Measurements from ENCODE around the gene CAMTA1. TPM values are rescaled to one million over a fixed set of nuclear protein-coding genes. Genes with fewer than 3 reads are reported as not detected.

Gene CAMTA1
- polyA plus RNA-seq, 1 donor (not counting 4 experiments of a cell fraction or from before 2014, with no cell fraction given) = 51.4 TPM

GRCh38 chr1:7666249-7666648 is 881.0 kb downstream of the CAMTA1 start:
- Histone ChIP-seq H3K4me3 (ENCODE audit: control insufficient read depth in 2 of 3, extremely low read depth in 1 of 3, insufficient read depth in 2 of 3, low read depth in 1 of 3, low read length in 3 of 3) (no peak overlapping the region), H3K9me3 (ENCODE audit: control insufficient read depth, low read depth, low read length) (no peaks in the 10 kb centered on the region), H3K27ac (ENCODE audit: control insufficient read depth, insufficient read depth, low read length) (no peak overlapping the region), H3K79me2 (ENCODE audit: control insufficient read depth, insufficient read depth, low read length) (no peaks in the 10 kb centered on the region), H2AFZ (ENCODE audit: control insufficient read depth, low read length) (no peak overlapping the region), H3K36me3 (ENCODE audit: control insufficient read depth in 2 of 2, extremely low read depth in 1 of 2, insufficient read depth in 2 of 2, low read length in 2 of 2) (no peaks in the 10 kb centered on the region), H3K27me3 (ENCODE audit: control insufficient read depth, extremely low read depth, insufficient read depth, low read length) (no peaks in the 10 kb centered on the region), H3K9me1 (ENCODE audit: control insufficient read depth, extremely low read depth, insufficient read depth, low read length) (no peaks in the 10 kb centered on the region), H3K4me2 (ENCODE audit: control insufficient read depth, extremely low read depth, insufficient read depth, low read depth, low read length) (no peak overlapping the region), H4K20me1 (ENCODE audit: control insufficient read depth, extremely low read depth, insufficient read depth, low read length) (no peaks in the 10 kb centered on the region), H3K9ac (ENCODE audit: control insufficient read depth, extremely low read depth, insufficient read depth, low read length) (no peak overlapping the region), H3K4me1 (ENCODE audit: control insufficient read depth, extremely low read depth, insufficient read depth, low read length) (no peaks in the 10 kb centered on the region)
- dilution Hi-C loops (cut with MboI; ENCODE audit: extremely low pct_ligation_motif_present, low sequenced_read_pairs) = no loop called here
- FAIRE-seq (no peak), DNase-seq (ENCODE audit: low read depth, low spot score) (no peak)
- TF ChIP-seq EZH2 (IDR thresholded peaks at IDR 0.05; ENCODE audit: low read length) (no peak), CTCF (optimal IDR thresholded peaks at IDR 0.05 in 1 of 3, IDR thresholded peaks at IDR 0.05 in 1 of 3, conservative IDR thresholded peaks at IDR 0.05 in 1 of 3; ENCODE audit: extremely low read depth in 1 of 3, insufficient read depth in 2 of 3, low read length in 3 of 3) (no peak)

GRCh38 chr1:7667159-7667558 is 881.9 kb downstream of the CAMTA1 start:
- dilution Hi-C loops (cut with MboI; ENCODE audit: extremely low pct_ligation_motif_present, low sequenced_read_pairs) = no loop called here
- TF ChIP-seq CTCF (optimal IDR thresholded peaks at IDR 0.05 in 1 of 3, IDR thresholded peaks at IDR 0.05 in 1 of 3, conservative IDR thresholded peaks at IDR 0.05 in 1 of 3; ENCODE audit: extremely low read depth in 1 of 3, insufficient read depth in 2 of 3, low read length in 3 of 3) = no peak
- TF ChIP-seq EZH2 (IDR thresholded peaks at IDR 0.05; ENCODE audit: low read length) = no peak

More at GRCh38 chr1:7667159-7667558, 881.9 kb downstream of the CAMTA1 start:
- H3K36me3 ChIP-seq (ENCODE audit: control insufficient read depth in 2 of 2, extremely low read depth in 1 of 2, insufficient read depth in 2 of 2, low read length in 2 of 2) = no peaks in the 10 kb centered on the region
- no peaks in the 10 kb centered on the region for H3K9me3 ChIP-seq (ENCODE audit: control insufficient read depth, low read depth, low read length)
- FAIRE-seq (no peak), DNase-seq (ENCODE audit: low read depth, low spot score) (no peak)
- no peak overlapping the region for H3K4me3 ChIP-seq (ENCODE audit: control insufficient read depth in 2 of 3, extremely low read depth in 1 of 3, insufficient read depth in 2 of 3, low read depth in 1 of 3, low read length in 3 of 3)
- no peaks in the 10 kb centered on the region for H4K20me1 ChIP-seq (ENCODE audit: control insufficient read depth, extremely low read depth, insufficient read depth, low read length)
- H3K4me1 ChIP-seq (ENCODE audit: control insufficient read depth, extremely low read depth, insufficient read depth, low read length) = no peaks in the 10 kb centered on the region
- no peak overlapping the region for H2AFZ ChIP-seq (ENCODE audit: control insufficient read depth, low read length)
- H3K9me1 ChIP-seq (ENCODE audit: control insufficient read depth, extremely low read depth, insufficient read depth, low read length) = no peaks in the 10 kb centered on the region
- no peak overlapping the region for H3K9ac ChIP-seq (ENCODE audit: control insufficient read depth, extremely low read depth, insufficient read depth, low read length)
- H3K4me2 ChIP-seq (ENCODE audit: control insufficient read depth, extremely low read depth, insufficient read depth, low read depth, low read length) = no peak overlapping the region
- no peak overlapping the region for H3K27ac ChIP-seq (ENCODE audit: control insufficient read depth, insufficient read depth, low read length)
- H3K79me2 ChIP-seq (ENCODE audit: control insufficient read depth, insufficient read depth, low read length) = no peaks in the 10 kb centered on the region
- no peaks in the 10 kb centered on the region for H3K27me3 ChIP-seq (ENCODE audit: control insufficient read depth, extremely low read depth, insufficient read depth, low read length)

Data from keratinocyte (primary cell).